SU-DHL-6 (cell line): ENCODE results near the gene SHISAL1.
"Not testable (repeated sequence)": the region's sequence is repeated elsewhere in the genome, so short reads cannot be mapped to it uniquely, and the experiment has no call there.

Source experiments
- H2AFZ ChIP-seq: fragments of 200-600 bp; sonication (generic); 2 replicates; pipeline ENCODE4 v1.6.1; 2014; ENCODE audit warnings: low read depth, mild to moderate bottlenecking, moderate library complexity, mixed read lengths, antibody characterized with exemption, low read length; ENCODE audit not compliant: severe bottlenecking
- H3F3A ChIP-seq: fragments of 200-600 bp; shearing (Covaris generic); 2 replicates; pipeline ENCODE4 v1.6.0; 2016; ENCODE audit warnings: antibody characterized with exemption, mild to moderate bottlenecking; ENCODE audit not compliant: insufficient read depth
- H3K27ac ChIP-seq: fragments of 200-600 bp; sonication (generic); 2 replicates; pipeline ENCODE4 v1.5.1; 2016; ENCODE audit warnings: low read depth, mild to moderate bottlenecking, low read length, moderate library complexity, mixed read lengths
- H3K27me3 ChIP-seq: fragments of 200-600 bp; sonication (generic), shearing (Covaris generic); 2 replicates; pipeline ENCODE4 v1.6.0; 2014; ENCODE audit warnings: mild to moderate bottlenecking, low read length
- H3K36me3 ChIP-seq: fragments of 200-600 bp; sonication (generic); 2 replicates; pipeline ENCODE4 v1.6.1; 2014; ENCODE audit warnings: mild to moderate bottlenecking, low read length, mixed read lengths
- H3K4me2 ChIP-seq: fragments of 300-600, 200-600 bp; shearing (Covaris generic), sonication (generic); 2 replicates; pipeline ENCODE4 v1.6.0; 2014; ENCODE audit warnings: low read length, low read depth, mild to moderate bottlenecking; ENCODE audit not compliant: poor library complexity, severe bottlenecking
- H3K4me3 ChIP-seq: fragments of 200-600 bp; sonication (generic); 2 replicates; pipeline ENCODE4 v1.5.1; 2014; ENCODE audit warnings: antibody characterized with exemption, low read length, mild to moderate bottlenecking, mixed read lengths; ENCODE audit not compliant: insufficient read depth, poor library complexity, severe bottlenecking
- H3K79me2 ChIP-seq: fragments of 200-600 bp; sonication (generic); 2 replicates; pipeline ENCODE4 v1.6.1; 2014; ENCODE audit warnings: mild to moderate bottlenecking, low read length, moderate library complexity; ENCODE audit not compliant: insufficient read depth
- H3K9ac ChIP-seq: fragments of 200-600 bp; sonication (generic); 2 replicates; pipeline ENCODE4 v1.7.0; 2014; ENCODE audit warnings: mild to moderate bottlenecking, low read length
- H3K9me2 ChIP-seq: fragments of 200-600 bp; sonication (generic); replicated peaks from 2 replicates; pipeline ENCODE4 v1.6.1; 2014; ENCODE audit warnings: low read length; ENCODE audit not compliant: insufficient read depth
- H3K9me3 ChIP-seq: fragments of 200-600 bp; sonication (generic); 2 replicates; pipeline ENCODE4 v1.6.1; 2014; ENCODE audit warnings: low read length, mixed read lengths; ENCODE audit not compliant: insufficient read depth
- H4K20me1 ChIP-seq: fragments of 200-600 bp; sonication (generic); 2 replicates; pipeline ENCODE4 v1.6.1; 2014; ENCODE audit warnings: low read depth, mild to moderate bottlenecking, antibody characterized with exemption, low read length, moderate library complexity, mixed read lengths
- EZH2phosphoT487 ChIP-seq: fragments of 200-600 bp; sonication (generic), shearing (Covaris generic); conservative IDR thresholded peaks from 2 replicates; pipeline ENCODE4 v1.6.1; 2018; ENCODE audit warnings: mild to moderate bottlenecking, antibody characterized with exemption, low read length, moderate library complexity, mixed read lengths
- TF ChIP-seq, protein P1 (sequence below): fragments of 200-600 bp; sonication (generic); IDR thresholded peaks from one replicate; pipeline ENCODE4 v1.5.1; 2017; ENCODE audit warnings: antibody characterized with exemption, mild to moderate bottlenecking, low read length, moderate library complexity; ENCODE audit not compliant: insufficient read depth, poor library complexity, severe bottlenecking

SHISAL1 gene

DNA sequence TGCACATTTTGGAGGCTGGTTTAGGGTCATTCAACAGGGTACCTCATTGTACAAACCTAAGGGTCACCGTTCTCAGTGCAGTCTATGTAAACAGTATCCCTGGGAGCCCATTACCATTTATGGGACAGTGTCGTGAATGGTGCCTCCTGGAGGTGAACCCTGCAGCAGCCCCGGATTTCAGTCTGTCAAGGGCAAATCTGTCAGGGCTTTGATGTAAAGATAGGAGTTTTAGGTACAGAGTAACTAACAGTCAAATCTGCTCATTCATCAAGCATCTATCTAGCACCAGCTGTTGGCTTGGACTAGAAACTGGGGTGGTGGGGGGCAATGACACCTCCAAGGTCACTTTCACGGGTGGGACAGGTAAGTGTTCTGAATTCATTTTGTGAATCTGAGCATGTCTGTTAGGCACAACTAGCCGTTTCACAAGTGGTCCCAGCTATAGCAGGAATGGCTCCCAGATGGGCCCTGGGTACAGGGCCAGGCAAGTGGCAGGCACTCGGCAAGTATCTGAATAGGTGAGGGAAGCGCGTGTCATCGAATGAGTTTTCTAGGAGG lies 68.4 kb downstream of the SHISAL1 start:
- no peak for TF ChIP-seq EZH2phosphoT487
- TF ChIP-seq, protein P1, sequence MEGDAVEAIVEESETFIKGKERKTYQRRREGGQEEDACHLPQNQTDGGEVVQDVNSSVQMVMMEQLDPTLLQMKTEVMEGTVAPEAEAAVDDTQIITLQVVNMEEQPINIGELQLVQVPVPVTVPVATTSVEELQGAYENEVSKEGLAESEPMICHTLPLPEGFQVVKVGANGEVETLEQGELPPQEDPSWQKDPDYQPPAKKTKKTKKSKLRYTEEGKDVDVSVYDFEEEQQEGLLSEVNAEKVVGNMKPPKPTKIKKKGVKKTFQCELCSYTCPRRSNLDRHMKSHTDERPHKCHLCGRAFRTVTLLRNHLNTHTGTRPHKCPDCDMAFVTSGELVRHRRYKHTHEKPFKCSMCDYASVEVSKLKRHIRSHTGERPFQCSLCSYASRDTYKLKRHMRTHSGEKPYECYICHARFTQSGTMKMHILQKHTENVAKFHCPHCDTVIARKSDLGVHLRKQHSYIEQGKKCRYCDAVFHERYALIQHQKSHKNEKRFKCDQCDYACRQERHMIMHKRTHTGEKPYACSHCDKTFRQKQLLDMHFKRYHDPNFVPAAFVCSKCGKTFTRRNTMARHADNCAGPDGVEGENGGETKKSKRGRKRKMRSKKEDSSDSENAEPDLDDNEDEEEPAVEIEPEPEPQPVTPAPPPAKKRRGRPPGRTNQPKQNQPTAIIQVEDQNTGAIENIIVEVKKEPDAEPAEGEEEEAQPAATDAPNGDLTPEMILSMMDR = no peak
- H3K27ac ChIP-seq = no peak overlapping the region
- no peaks in the 10 kb centered on the region for H3K36me3 ChIP-seq
- H3K79me2 ChIP-seq = no peaks in the 10 kb centered on the region
- no peaks in the 10 kb centered on the region for H4K20me1 ChIP-seq
- H3K9ac ChIP-seq = no peak overlapping the region
- no peak overlapping the region for H2AFZ ChIP-seq
- H3K4me2 ChIP-seq = no peak overlapping the region
- no peaks in the 10 kb centered on the region for H3F3A ChIP-seq
- no peaks in the 10 kb centered on the region for H3K27me3 ChIP-seq
- H3K9me3 ChIP-seq = no peaks in the 10 kb centered on the region
- H3K4me3 ChIP-seq = no peak overlapping the region
- H3K9me2 ChIP-seq = no peaks in the 10 kb centered on the region

DNA sequence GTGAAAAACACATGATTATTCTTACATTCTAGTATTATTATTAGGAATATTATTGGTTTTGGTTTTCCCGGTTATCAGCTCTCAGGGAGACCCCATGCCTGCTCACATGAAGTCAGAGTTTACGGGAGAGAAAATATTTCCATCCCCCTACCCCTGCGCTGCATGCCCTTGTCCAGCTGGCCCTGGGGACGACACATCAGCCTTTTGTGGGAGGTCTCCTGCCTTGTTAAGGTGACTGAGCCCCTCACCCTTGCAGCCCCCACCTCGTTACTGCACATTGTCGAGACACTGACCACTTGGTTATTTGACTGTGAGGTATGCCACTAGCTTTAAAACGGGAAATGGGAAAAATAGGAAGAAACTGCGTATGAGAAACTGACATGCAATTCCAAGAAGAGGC lies 69.0 kb downstream of the SHISAL1 start:
- TF ChIP-seq, protein P1 = no peak
- TF ChIP-seq EZH2phosphoT487 = no peak
- no peak overlapping the region for H3K4me3 ChIP-seq
- no peaks in the 10 kb centered on the region for H3K27me3 ChIP-seq

DNA sequence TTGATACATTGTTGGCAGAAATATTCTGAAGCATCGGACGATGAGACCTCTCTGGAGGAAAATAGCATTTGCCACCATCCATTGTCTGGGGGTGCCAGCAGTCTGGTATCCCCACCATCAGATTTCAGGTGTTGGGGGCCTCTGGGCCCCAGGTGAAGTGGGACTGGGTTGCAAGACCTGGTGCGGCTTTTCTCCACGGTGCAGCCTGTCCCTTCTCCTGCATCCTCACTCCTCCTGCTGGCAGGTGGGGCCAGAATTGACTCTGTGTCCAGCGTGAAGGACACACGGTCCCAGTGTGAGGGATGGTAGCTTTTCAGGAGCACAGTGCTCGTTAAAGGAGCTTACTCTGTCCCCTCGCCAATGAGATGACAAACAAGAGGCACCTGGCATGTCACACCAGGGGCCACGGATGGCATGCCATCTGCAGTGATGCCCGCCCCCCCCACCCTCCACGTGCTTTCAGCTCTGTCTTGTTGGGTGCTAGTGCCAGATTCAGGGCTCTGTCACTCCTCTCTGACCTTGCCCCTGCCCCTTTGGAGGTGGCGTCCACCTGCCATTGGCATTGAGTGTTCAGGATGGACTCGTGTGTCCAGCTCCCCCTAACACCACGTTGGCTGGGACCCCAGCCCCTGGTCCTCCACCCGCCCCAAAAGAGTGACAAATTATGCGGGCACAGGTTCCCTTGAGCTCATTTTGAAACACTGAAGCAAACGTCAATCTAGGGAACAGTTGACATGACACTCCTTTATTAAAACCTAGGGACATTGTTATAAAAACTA lies 69.6 kb downstream of the SHISAL1 start:
- H3K79me2 ChIP-seq = no peaks in the 10 kb centered on the region
- H3K9ac ChIP-seq = no peak overlapping the region
- TF ChIP-seq, protein P1 = no peak
- no peak for TF ChIP-seq EZH2phosphoT487
- no peaks in the 10 kb centered on the region for H4K20me1 ChIP-seq
- H3K4me2 ChIP-seq = no peak overlapping the region
- no peaks in the 10 kb centered on the region for H3F3A ChIP-seq
- H3K9me3 ChIP-seq = no peaks in the 10 kb centered on the region
- H3K27ac ChIP-seq = no peak overlapping the region
- no peak overlapping the region for H3K4me3 ChIP-seq
- H3K27me3 ChIP-seq = no peaks in the 10 kb centered on the region
- no peaks in the 10 kb centered on the region for H3K36me3 ChIP-seq
- H2AFZ ChIP-seq = no peak overlapping the region
- H3K9me2 ChIP-seq = no peaks in the 10 kb centered on the region

More for the DNA sequence above, 69.0 kb downstream of the SHISAL1 start:
- Histone ChIP-seq H3K9me3 (no peaks in the 10 kb centered on the region), H3K4me2 (no peak overlapping the region), H3K36me3 (no peaks in the 10 kb centered on the region), H4K20me1 (no peaks in the 10 kb centered on the region), H3K9ac (no peak overlapping the region), H3F3A (no peaks in the 10 kb centered on the region), H3K27ac (no peak overlapping the region), H3K79me2 (no peaks in the 10 kb centered on the region), H2AFZ (no peak overlapping the region), H3K9me2 (no peaks in the 10 kb centered on the region)

DNA sequence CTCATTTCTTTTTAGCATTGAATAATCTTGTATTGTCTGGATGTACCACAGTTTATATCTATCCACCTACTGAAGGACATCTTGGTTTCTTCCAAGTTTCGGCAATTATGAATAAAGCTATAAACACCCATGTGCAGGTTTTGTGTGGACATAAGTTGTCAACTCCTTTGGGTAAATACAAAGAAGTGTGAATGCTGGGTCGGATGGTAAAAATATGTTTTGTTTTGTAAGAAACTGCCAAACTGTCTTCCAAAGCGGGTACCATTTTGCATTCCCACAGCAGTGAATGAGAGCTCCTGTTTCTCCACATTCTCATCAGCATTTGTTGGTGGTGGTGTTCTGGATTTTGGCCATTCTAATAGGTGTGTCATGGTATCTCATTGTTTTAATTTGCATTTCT lies 71.6 kb downstream of the SHISAL1 start:
- H3K79me2 ChIP-seq, H3K9ac ChIP-seq, H2AFZ ChIP-seq, H3K9me3 ChIP-seq, H3K27ac ChIP-seq, H3K4me3 ChIP-seq, H3K36me3 ChIP-seq, H3K4me2 ChIP-seq, H3F3A ChIP-seq, H3K27me3 ChIP-seq, H3K9me2 ChIP-seq, H4K20me1 ChIP-seq: not testable (repeated sequence)
